ENCODE measurements around the gene SFSWAP.

The SFSWAP gene

GRCh38 chr12:131779027-131779426 lies 68.1 kb downstream of the SFSWAP start:
- DNase-seq (ENCODE audit: low read depth): no peak

GRCh38 chr12:131782061-131782460 lies 71.2 kb downstream of the SFSWAP start:
- TF ChIP-seq, protein P1, sequence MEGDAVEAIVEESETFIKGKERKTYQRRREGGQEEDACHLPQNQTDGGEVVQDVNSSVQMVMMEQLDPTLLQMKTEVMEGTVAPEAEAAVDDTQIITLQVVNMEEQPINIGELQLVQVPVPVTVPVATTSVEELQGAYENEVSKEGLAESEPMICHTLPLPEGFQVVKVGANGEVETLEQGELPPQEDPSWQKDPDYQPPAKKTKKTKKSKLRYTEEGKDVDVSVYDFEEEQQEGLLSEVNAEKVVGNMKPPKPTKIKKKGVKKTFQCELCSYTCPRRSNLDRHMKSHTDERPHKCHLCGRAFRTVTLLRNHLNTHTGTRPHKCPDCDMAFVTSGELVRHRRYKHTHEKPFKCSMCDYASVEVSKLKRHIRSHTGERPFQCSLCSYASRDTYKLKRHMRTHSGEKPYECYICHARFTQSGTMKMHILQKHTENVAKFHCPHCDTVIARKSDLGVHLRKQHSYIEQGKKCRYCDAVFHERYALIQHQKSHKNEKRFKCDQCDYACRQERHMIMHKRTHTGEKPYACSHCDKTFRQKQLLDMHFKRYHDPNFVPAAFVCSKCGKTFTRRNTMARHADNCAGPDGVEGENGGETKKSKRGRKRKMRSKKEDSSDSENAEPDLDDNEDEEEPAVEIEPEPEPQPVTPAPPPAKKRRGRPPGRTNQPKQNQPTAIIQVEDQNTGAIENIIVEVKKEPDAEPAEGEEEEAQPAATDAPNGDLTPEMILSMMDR (IDR thresholded peaks at IDR 0.05; ENCODE audit: low read length, missing control alignments): no peak
- DNase-seq (ENCODE audit: low read depth): no peak
- no peak overlapping the region for H3K4me3 ChIP-seq (replicated peaks; ENCODE audit: low read depth, low read length)

More at GRCh38 chr12:131779027-131779426, 68.1 kb downstream of the SFSWAP start:
- TF ChIP-seq, protein P1 (IDR thresholded peaks at IDR 0.05; ENCODE audit: low read length, missing control alignments): no peak
- no peak overlapping the region for H3K4me3 ChIP-seq (replicated peaks; ENCODE audit: low read depth, low read length)

- peak overlapping the region; percentile 34 for H3K4me3 ChIP-seq (replicated peaks; ENCODE audit: low read depth, low read length)
- TF ChIP-seq, protein P1 (IDR thresholded peaks at IDR 0.05; ENCODE audit: low read length, missing control alignments): peak; percentile 0
- DNase-seq (ENCODE audit: low read depth): peak; percentile 69
These were observed 73.1 kb downstream of the SFSWAP start for GRCh38 chr12:131783915-131784541.

DNA sequence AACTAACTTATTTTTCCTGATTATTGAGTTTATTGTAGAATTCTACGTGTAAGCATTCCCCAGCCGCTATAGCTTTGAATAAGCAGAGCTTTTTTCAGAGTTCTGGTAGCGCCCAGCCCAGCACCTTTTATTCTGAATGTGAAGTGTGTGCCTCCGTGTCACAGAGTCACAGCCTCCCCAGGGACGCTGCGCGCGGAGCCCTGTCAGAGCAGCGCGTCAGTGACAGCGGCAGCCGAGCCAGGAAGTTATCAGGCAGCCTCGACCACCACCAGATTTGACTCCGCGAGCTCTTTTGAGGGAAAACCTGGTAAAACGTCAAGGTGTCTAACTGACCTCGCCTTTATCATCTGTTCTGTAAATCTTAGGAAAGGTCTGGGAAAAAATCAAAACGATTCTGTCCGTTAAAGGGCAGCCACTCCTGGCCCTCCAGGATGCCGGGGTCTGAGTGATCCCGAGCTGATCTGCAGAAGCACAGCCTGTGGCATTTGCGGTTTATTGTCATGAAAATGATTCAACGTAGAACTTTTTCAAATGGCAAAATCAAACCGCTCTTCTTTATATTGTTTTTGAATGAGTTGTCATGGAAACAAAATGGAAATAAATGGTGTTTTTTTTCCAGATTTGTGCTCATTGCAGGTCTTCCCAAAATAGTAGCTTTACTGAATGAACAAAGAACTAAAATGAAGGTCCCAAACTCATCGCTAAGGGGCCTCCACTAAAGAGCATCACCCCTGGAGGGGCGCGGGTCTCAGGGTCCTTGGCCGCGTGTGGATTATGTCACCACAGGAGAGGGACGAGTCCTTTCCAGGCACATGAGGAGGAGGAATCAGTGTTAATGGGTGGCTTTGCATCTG lies 74.2 kb downstream of the SFSWAP start:
- no peak overlapping the region for H3K4me3 ChIP-seq (replicated peaks; ENCODE audit: low read depth, low read length)
- peak; percentile 14 for DNase-seq (ENCODE audit: low read depth)
- TF ChIP-seq, protein P1 (IDR thresholded peaks at IDR 0.05; ENCODE audit: low read length, missing control alignments): no peak

GRCh38 chr12:131785763-131786330 lies 75.0 kb downstream of the SFSWAP start:
- no peak for DNase-seq (ENCODE audit: low read depth)
- no peak overlapping the region for H3K4me3 ChIP-seq (replicated peaks; ENCODE audit: low read depth, low read length)
- TF ChIP-seq, protein P1 (IDR thresholded peaks at IDR 0.05; ENCODE audit: low read length, missing control alignments): no peak

GRCh38 chr12:131786331-131786730 lies 75.4 kb downstream of the SFSWAP start:
- DNase-seq (ENCODE audit: low read depth): no peak
- TF ChIP-seq, protein P1 (IDR thresholded peaks at IDR 0.05; ENCODE audit: low read length, missing control alignments): no peak
- no peak overlapping the region for H3K4me3 ChIP-seq (replicated peaks; ENCODE audit: low read depth, low read length)

Measured in fibroblast of pulmonary artery (primary cell).